ENCODE measurements around the gene EYA3. TPM values are rescaled to one million over a fixed set of nuclear protein-coding genes. Genes with fewer than 3 reads are reported as not detected.
A peak's percentile ranks its signal among the peaks of the same experiment; 100 is the strongest.

EYA3 gene
- total and polyA plus RNA-seq, 2 donors, result 6.3 to 10.9 TPM

- 98% methylated on average over 11 of the region's 11 CpGs for WGBS
- no peaks in the 10 kb centered on the region for H3K9me3 ChIP-seq (ENCODE audit: control insufficient read depth in 2 of 2, insufficient read depth in 1 of 2, low read length in 1 of 2)
- no peaks in the 10 kb centered on the region for H3K27me3 ChIP-seq (ENCODE audit: control insufficient read depth in 2 of 2, insufficient read depth in 1 of 2, low read length in 1 of 2)
- H3K36me3 ChIP-seq (ENCODE audit: control insufficient read depth in 2 of 2, insufficient read depth in 2 of 2, low read length in 1 of 2), result peaks cover 39 to 42% of the 10 kb centered on the region in 2 donors
- DNase-seq (ENCODE audit: low read depth in 6 of 9, low spot score in 9 of 9), result no peak
- H3K4me3 ChIP-seq (ENCODE audit: low read length in 2 of 2), result no peak overlapping the region
- H3K27ac ChIP-seq (ENCODE audit: low read depth in 1 of 2, low read length in 1 of 2), result no peak overlapping the region
- peaks cover 14 to 20% of the 10 kb centered on the region in 2 donors for H3K4me1 ChIP-seq (ENCODE audit: control insufficient read depth in 2 of 2, insufficient read depth in 2 of 2, low read length in 2 of 2)
Measured at GRCh38 chr1:27963393-27963792, 125.0 kb downstream of the EYA3 start.

DNA sequence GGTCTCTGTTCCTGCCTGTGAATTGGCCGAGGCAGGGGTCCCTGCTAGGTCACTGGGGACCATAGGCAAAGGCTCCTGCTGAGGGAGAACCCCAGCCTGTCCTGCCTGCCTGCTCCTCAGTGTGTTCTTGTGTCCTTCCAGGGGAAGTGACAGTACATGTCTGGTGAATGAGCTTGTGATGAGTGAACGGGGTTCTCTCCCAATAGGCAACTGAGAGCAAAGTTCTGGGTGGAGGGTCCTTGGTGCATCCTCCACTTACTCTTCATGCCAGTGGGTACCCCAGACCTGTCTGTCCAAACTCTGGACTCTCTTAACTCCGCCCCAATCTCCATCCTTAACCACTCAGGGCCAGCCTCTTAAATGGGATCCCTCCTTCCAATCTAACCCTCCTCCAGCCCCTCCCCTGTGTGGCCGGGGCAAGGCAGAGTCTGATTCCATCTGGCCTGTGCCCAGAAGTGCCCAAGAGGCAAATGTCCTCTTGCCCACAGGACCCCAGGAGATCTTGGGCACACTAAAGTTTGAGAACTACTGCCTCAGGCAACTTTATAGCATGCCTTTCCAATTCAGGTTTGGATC, 126.7 kb downstream of the EYA3 start:
- Histone ChIP-seq H3K36me3 (ENCODE audit: control insufficient read depth in 2 of 2, insufficient read depth in 2 of 2, low read length in 1 of 2) (peaks cover 22 to 27% of the 10 kb centered on the region in 2 donors), H3K27me3 (ENCODE audit: control insufficient read depth in 2 of 2, insufficient read depth in 1 of 2, low read length in 1 of 2) (no peaks in the 10 kb centered on the region), H3K4me1 (ENCODE audit: control insufficient read depth in 2 of 2, insufficient read depth in 2 of 2, low read length in 2 of 2) (peaks cover 14 to 20% of the 10 kb centered on the region in 2 donors), H3K27ac (ENCODE audit: low read depth in 1 of 2, low read length in 1 of 2) (no peak overlapping the region), H3K4me3 (ENCODE audit: low read length in 2 of 2) (no peak overlapping the region), H3K9me3 (ENCODE audit: control insufficient read depth in 2 of 2, insufficient read depth in 1 of 2, low read length in 1 of 2) (no peaks in the 10 kb centered on the region)
- DNase-seq (ENCODE audit: low read depth in 6 of 9, low spot score in 9 of 9), result no peak
- 95% methylated on average over 4 of the region's 4 CpGs for WGBS

DNA sequence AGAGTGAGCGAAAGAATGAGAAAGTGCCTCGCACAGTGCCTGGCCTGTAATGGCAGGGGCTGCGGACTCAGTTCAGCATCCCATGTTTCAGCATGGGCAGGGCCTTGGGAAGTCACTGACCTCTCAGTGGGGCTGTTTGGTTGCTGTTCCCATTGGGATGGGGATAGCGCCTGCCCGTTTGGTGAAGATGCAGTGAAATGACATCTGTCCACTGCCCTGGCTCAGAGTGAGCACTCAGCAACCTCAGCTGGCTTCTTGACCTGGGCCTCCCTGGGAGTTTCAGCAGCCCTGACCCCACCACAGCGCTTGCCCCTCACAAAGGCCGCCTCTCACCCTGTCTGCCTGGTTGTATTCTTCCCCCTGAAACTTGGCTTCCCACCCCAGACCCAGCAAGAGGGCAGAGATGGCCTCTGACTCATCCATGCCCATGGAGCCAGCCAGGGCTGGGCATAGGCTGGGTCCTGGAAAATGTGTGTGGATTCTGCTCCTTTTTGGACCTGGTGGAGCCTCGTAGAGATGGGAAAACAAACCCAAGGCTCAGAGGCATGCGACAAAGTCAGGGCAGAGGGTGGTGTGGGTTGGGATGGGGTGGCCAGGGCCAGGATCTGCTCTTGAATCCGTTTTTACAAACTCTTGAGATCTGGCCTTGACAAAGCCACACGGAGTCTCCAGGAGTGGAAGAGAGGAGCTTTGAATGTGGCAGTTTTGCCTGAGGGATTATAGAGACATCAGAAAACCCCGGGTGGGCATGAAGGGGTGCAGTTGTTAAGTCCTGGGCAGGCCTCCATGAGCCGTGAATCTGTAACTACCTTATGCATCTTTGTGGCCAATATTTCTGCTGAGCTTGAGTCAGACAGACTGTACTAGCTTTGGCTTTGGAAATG, 127.4 kb downstream of the EYA3 start:
- H3K4me1 ChIP-seq (ENCODE audit: control insufficient read depth in 2 of 2, insufficient read depth in 2 of 2, low read length in 2 of 2), result peaks cover 14 to 20% of the 10 kb centered on the region in 2 donors
- no peaks in the 10 kb centered on the region for H3K27me3 ChIP-seq (ENCODE audit: control insufficient read depth in 2 of 2, insufficient read depth in 1 of 2, low read length in 1 of 2)
- WGBS, result 94% methylated on average over 13 of the region's 13 CpGs
- H3K36me3 ChIP-seq (ENCODE audit: control insufficient read depth in 2 of 2, insufficient read depth in 2 of 2, low read length in 1 of 2), result peaks cover 16 to 20% of the 10 kb centered on the region in 2 donors
- no peak overlapping the region for H3K27ac ChIP-seq (ENCODE audit: low read depth in 1 of 2, low read length in 1 of 2)
- H3K9me3 ChIP-seq (ENCODE audit: control insufficient read depth in 2 of 2, insufficient read depth in 1 of 2, low read length in 1 of 2), result no peaks in the 10 kb centered on the region
- no peak for DNase-seq (ENCODE audit: low read depth in 6 of 9, low spot score in 9 of 9)
- H3K4me3 ChIP-seq (ENCODE audit: low read length in 2 of 2), result peak overlapping the region; percentile 82 to 86

DNA sequence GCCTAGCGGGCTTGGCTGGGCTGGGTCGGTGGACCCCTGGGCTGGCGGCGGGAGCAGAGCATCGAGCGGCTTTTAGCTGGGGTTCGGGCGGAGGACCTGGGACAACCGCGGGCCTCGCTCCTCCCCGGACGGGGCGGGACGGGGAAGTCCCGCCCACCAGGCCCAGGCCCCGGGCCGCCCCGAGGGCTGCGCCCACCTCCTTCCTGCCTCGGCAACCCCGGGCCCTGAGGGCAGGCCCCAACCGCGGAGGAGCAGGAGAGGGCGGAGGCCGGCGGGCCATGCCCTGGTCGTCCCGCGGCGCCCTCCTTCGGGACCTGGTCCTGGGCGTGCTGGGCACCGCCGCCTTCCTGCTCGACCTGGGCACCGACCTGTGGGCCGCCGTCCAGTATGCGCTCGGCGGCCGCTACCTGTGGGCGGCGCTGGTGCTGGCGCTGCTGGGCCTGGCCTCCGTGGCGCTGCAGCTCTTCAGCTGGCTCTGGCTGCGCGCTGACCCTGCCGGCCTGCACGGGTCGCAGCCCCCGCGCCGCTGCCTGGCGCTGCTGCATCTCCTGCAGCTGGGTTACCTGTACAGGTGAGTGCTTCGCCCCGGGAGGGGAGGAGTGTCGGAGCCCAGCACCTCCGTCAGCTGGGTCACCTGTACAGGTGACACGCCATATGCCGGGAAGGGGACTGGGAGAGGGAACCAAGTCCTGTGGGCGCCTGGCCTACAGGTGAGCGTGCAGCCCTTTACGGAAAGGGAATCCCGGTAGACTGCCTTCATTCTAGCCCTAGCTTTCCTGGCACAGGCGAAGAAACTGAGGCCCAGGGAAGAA, 128.4 kb downstream of the EYA3 start, which contains the start of gene XKR8:
XKR8 (plus strand) TSS at position 182 of the 812 bp plus-strand sequence; CDS start at position 279, 97 bp downstream.
- 4% methylated on average over 68 of the region's 68 CpGs for WGBS
- H3K27me3 ChIP-seq (ENCODE audit: control insufficient read depth in 2 of 2, insufficient read depth in 1 of 2, low read length in 1 of 2), result no peaks in the 10 kb centered on the region
- H3K4me1 ChIP-seq (ENCODE audit: control insufficient read depth in 2 of 2, insufficient read depth in 2 of 2, low read length in 2 of 2), result peaks cover 14 to 20% of the 10 kb centered on the region in 2 donors
- peaks cover 10 to 15% of the 10 kb centered on the region in 2 donors for H3K36me3 ChIP-seq (ENCODE audit: control insufficient read depth in 2 of 2, insufficient read depth in 2 of 2, low read length in 1 of 2)
- H3K4me3 ChIP-seq (ENCODE audit: low read length in 2 of 2), result peak within 1 kb of the TSS; percentile 82 to 86
- no peaks in the 10 kb centered on the region for H3K9me3 ChIP-seq (ENCODE audit: control insufficient read depth in 2 of 2, insufficient read depth in 1 of 2, low read length in 1 of 2)
- H3K27ac ChIP-seq (ENCODE audit: low read depth in 1 of 2, low read length in 1 of 2), result peak within 1 kb of the TSS; percentile 81 to 89
- DNase-seq (ENCODE audit: low read depth in 6 of 9, low spot score in 9 of 9), result peak; percentile 50 to 93 (median 78)

GRCh38 chr1:27958513-27958912, 129.9 kb downstream of the EYA3 start:
- Histone ChIP-seq H3K36me3 (ENCODE audit: control insufficient read depth in 2 of 2, insufficient read depth in 2 of 2, low read length in 1 of 2) (peaks cover 0 to 2% of the 10 kb centered on the region in 2 donors), H3K27me3 (ENCODE audit: control insufficient read depth in 2 of 2, insufficient read depth in 1 of 2, low read length in 1 of 2) (no peaks in the 10 kb centered on the region), H3K4me1 (ENCODE audit: control insufficient read depth in 2 of 2, insufficient read depth in 2 of 2, low read length in 2 of 2) (peaks cover 14 to 20% of the 10 kb centered on the region in 2 donors), H3K4me3 (ENCODE audit: low read length in 2 of 2) (no peak overlapping the region), H3K9me3 (ENCODE audit: control insufficient read depth in 2 of 2, insufficient read depth in 1 of 2, low read length in 1 of 2) (no peaks in the 10 kb centered on the region), H3K27ac (ENCODE audit: low read depth in 1 of 2, low read length in 1 of 2) (no peak overlapping the region)
- 98% methylated on average over 26 of the region's 26 CpGs for WGBS
- DNase-seq (ENCODE audit: low read depth in 6 of 9, low spot score in 9 of 9), result no peak

GRCh38 chr1:27957655-27958054, 130.8 kb downstream of the EYA3 start:
- no peak overlapping the region for H3K4me3 ChIP-seq (ENCODE audit: low read length in 2 of 2)
- peaks cover 14 to 20% of the 10 kb centered on the region in 2 donors for H3K4me1 ChIP-seq (ENCODE audit: control insufficient read depth in 2 of 2, insufficient read depth in 2 of 2, low read length in 2 of 2)
- DNase-seq (ENCODE audit: low read depth in 6 of 9, low spot score in 9 of 9), result no peak
- no peaks in the 10 kb centered on the region for H3K9me3 ChIP-seq (ENCODE audit: control insufficient read depth in 2 of 2, insufficient read depth in 1 of 2, low read length in 1 of 2)
- no peaks in the 10 kb centered on the region for H3K27me3 ChIP-seq (ENCODE audit: control insufficient read depth in 2 of 2, insufficient read depth in 1 of 2, low read length in 1 of 2)
- 97% methylated on average over 5 of the region's 5 CpGs for WGBS
- no peaks in the 10 kb centered on the region for H3K36me3 ChIP-seq (ENCODE audit: control insufficient read depth in 2 of 2, insufficient read depth in 2 of 2, low read length in 1 of 2)
- no peak overlapping the region for H3K27ac ChIP-seq (ENCODE audit: low read depth in 1 of 2, low read length in 1 of 2)

DNA sequence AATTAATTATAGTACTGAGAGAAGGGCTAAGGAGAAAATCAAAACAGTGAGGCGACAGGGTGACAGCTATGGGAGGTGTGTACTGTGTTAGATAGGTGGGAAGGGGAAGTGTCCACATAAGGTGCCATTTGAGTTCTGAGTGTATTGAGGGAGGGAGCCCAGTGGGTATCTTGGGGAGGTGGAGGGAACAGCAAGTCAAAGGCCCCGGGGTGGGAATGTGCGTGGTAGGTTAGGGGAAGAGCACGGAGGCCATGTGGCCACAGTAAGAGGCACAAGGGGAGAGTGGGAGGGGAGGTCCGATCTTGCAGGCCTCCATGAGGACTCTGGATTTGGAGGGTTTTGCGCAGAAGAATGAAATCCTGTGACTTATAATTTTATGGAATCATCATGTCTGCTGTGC, 131.6 kb downstream of the EYA3 start:
- H3K9me3 ChIP-seq (ENCODE audit: control insufficient read depth in 2 of 2, insufficient read depth in 1 of 2, low read length in 1 of 2), result no peaks in the 10 kb centered on the region
- H3K36me3 ChIP-seq (ENCODE audit: control insufficient read depth in 2 of 2, insufficient read depth in 2 of 2, low read length in 1 of 2), result no peaks in the 10 kb centered on the region
- no peaks in the 10 kb centered on the region for H3K27me3 ChIP-seq (ENCODE audit: control insufficient read depth in 2 of 2, insufficient read depth in 1 of 2, low read length in 1 of 2)
- WGBS, result 89% methylated on average over 6 of the region's 6 CpGs
- no peak overlapping the region for H3K27ac ChIP-seq (ENCODE audit: low read depth in 1 of 2, low read length in 1 of 2)
- no peak for DNase-seq (ENCODE audit: low read depth in 6 of 9, low spot score in 9 of 9)
- peaks cover 14 to 20% of the 10 kb centered on the region in 2 donors for H3K4me1 ChIP-seq (ENCODE audit: control insufficient read depth in 2 of 2, insufficient read depth in 2 of 2, low read length in 2 of 2)
- no peak overlapping the region for H3K4me3 ChIP-seq (ENCODE audit: low read length in 2 of 2)

DNA sequence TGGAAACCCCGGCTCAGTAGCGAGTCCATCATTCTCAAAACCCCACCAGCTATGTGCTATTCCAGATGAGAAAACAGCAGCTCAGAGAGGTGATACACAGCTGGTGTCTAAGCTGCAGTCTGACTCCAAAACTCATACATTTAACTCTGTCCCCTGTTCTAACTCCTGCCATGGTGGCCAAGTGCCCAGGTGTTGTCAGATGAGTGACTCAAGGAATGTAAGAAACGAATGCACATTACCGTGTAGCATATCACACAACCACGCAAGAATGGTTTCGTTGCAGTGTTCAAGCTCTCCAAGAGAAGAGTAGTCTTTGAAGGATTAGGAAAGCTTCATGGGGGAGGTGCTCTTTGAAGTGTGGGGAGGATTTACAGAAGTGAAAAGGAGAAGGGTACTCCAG, 133.3 kb downstream of the EYA3 start:
- DNase-seq (ENCODE audit: low read depth in 6 of 9, low spot score in 9 of 9), result no peak
- H3K36me3 ChIP-seq (ENCODE audit: control insufficient read depth in 2 of 2, insufficient read depth in 2 of 2, low read length in 1 of 2), result no peaks in the 10 kb centered on the region
- peaks cover under 1 to 8% of the 10 kb centered on the region in 2 donors for H3K4me1 ChIP-seq (ENCODE audit: control insufficient read depth in 2 of 2, insufficient read depth in 2 of 2, low read length in 2 of 2)
- WGBS, result 93% methylated on average over 6 of the region's 6 CpGs
- H3K27ac ChIP-seq (ENCODE audit: low read depth in 1 of 2, low read length in 1 of 2), result no peak overlapping the region
- no peaks in the 10 kb centered on the region for H3K9me3 ChIP-seq (ENCODE audit: control insufficient read depth in 2 of 2, insufficient read depth in 1 of 2, low read length in 1 of 2)
- no peaks in the 10 kb centered on the region for H3K27me3 ChIP-seq (ENCODE audit: control insufficient read depth in 2 of 2, insufficient read depth in 1 of 2, low read length in 1 of 2)
- no peak overlapping the region for H3K4me3 ChIP-seq (ENCODE audit: low read length in 2 of 2)

All from thymus (tissue), 11 donors.